K562 (cell line): ENCODE measurements around the gene SART1. TPM values are rescaled to one million over a fixed set of nuclear protein-coding genes. Genes with fewer than 3 reads are reported as not detected.

Source experiments
- CBFB ChIP-seq: sonication (generic); formaldehyde crosslinking; IDR thresholded peaks from 2 replicates; pipeline ENCODE4 v1.4.0; 2020; ENCODE audit warnings: mild to moderate bottlenecking, missing genetic modification reagents
- CHD2 ChIP-seq: IDR thresholded peaks from 2 replicates; pipeline ENCODE4 v1.6.1; 2011; ENCODE audit warnings: low read depth, low read length
- EWSR1 ChIP-seq: fragments of 450-650 bp; IDR thresholded peaks from 2 replicates; pipeline ENCODE4 v1.6.1; 2018; ENCODE audit warnings: borderline replicate concordance, mild to moderate bottlenecking, low read depth, moderate library complexity; ENCODE audit not compliant: partially characterized antibody
- HMGN3 ChIP-seq: IDR thresholded peaks from 2 replicates; pipeline ENCODE4 v1.6.1; 2011; ENCODE audit warnings: borderline replicate concordance, low read depth, mild to moderate bottlenecking, mixed read lengths, low read length; ENCODE audit not compliant: insufficient read length; ENCODE audit errors: extremely low read depth
- HNRNPL ChIP-seq: fragments of 200-400 bp; formaldehyde crosslinking; IDR thresholded peaks from 2 replicates; pipeline ENCODE4 v1.6.1; 2017; ENCODE audit warnings: low read depth, mild to moderate bottlenecking, low read length
- KDM2B ChIP-seq: fragments of 250-450 bp; sonication (Bioruptor Pico); IDR thresholded peaks from 2 replicates; pipeline ENCODE4 v1.8.0; 2021; ENCODE audit warnings: mild to moderate bottlenecking, moderate library complexity
- MBD2 ChIP-seq: sonication (generic); IDR thresholded peaks from 2 replicates; pipeline ENCODE4 v1.6.1; 2016; ENCODE audit warnings: low read depth, borderline replicate concordance
- NUFIP1 ChIP-seq: fragments of 450-650 bp; IDR thresholded peaks from 2 replicates; pipeline ENCODE4 v1.6.1; 2018; ENCODE audit not compliant: partially characterized antibody
- PTTG1 ChIP-seq: fragments of 450-650 bp; IDR thresholded peaks from 2 replicates; pipeline ENCODE4 v1.6.1; 2016; ENCODE audit warnings: low read depth, mild to moderate bottlenecking, missing genetic modification characterization, missing compliant biosample characterization
- SIN3A ChIP-seq, 2 experiments: fragments of 150-350 bp in 1 of 2; IDR thresholded peaks; 2 replicates each; pipeline ENCODE4 v1.6.1; 2011 to 2016; ENCODE audit warnings: borderline replicate concordance in 2 of 2, low read depth in 2 of 2, low read length in 2 of 2, mild to moderate bottlenecking in 2 of 2, moderate library complexity in 2 of 2; ENCODE audit not compliant: control insufficient read depth in 1 of 2
- SRSF9 ChIP-seq: fragments of 200-400 bp; formaldehyde crosslinking; IDR thresholded peaks from 2 replicates; pipeline ENCODE4 v1.6.1; 2017; ENCODE audit warnings: low read depth, low read length, borderline replicate concordance
- ZFP36 ChIP-seq: fragments of 150-350 bp; IDR thresholded peaks from 2 replicates; pipeline ENCODE4 v1.6.1; 2018; ENCODE audit warnings: low read length, low read depth; ENCODE audit not compliant: partially characterized antibody
- ZNF57 ChIP-seq: fragments of 450-650 bp; formaldehyde crosslinking; IDR thresholded peaks from 2 replicates; pipeline ENCODE4 v1.4.0; 2020; ENCODE audit warnings: mild to moderate bottlenecking, moderate library complexity
- ZNF766 ChIP-seq: fragments of 200-800 bp; sonication (Bioruptor generic); conservative IDR thresholded peaks from 2 replicates; pipeline ENCODE4 v1.6.1; 2016; ENCODE audit warnings: missing genetic modification characterization, missing compliant biosample characterization
- ZNF780A ChIP-seq: fragments of 250-450 bp; sonication (Bioruptor Pico); IDR thresholded peaks from 2 replicates; pipeline ENCODE4 v1.5.0; 2021; ENCODE audit warnings: mild to moderate bottlenecking
- ZNF830 ChIP-seq: fragments of 250-450 bp; sonication (Bioruptor Pico); IDR thresholded peaks from 2 replicates; pipeline ENCODE4 v1.5.0; 2021; ENCODE audit warnings: mild to moderate bottlenecking
- polyA plus RNA-seq, 8 experiments: library from polyadenylated mRNA; depleted of rRNA in 4 of 8; stranded (reverse) in 5 of 8; unstranded in 3 of 8; fragments of >200 nt; fragmentation: Nextera tagmentation in 2 of 8; fragmentation: Illumina TruSeq in 1 of 8; extraction: Ambion mirVana in 2 of 8; extraction: Trizol in 1 of 8; gene quantifications; 2 replicates each; pipeline versions ENCODE4 v1.2.1 to v1.2.3, GENCODE V29; 2011 to 2014; ENCODE audit warnings: inconsistent platforms in 1 of 8, missing spikeins in 1 of 8
- total RNA-seq, 7 experiments: library from RNA; depleted of rRNA in 6 of 7; stranded (reverse); fragments of >200 nt in 6 of 7; fragmentation: Illumina TruSeq in 2 of 7; extraction: Trizol in 2 of 7; gene quantifications; 2 replicates each; pipeline versions ENCODE4 v1.2.1 to v1.2.3, GENCODE V29; 2011 to 2021; ENCODE audit warnings: low replicate concordance in 1 of 7
- TF ChIP-seq, protein P1 (sequence below), 2 experiments: fragments of 450-650 bp in 1 of 2; IDR thresholded peaks; 2 replicates each; pipeline ENCODE4 v1.6.1; 2011 to 2017; ENCODE audit warnings: low read depth in 2 of 2, antibody characterized with exemption in 1 of 2, borderline replicate concordance in 1 of 2, low read length in 1 of 2, mild to moderate bottlenecking in 1 of 2, mixed read lengths in 1 of 2; ENCODE audit not compliant: control insufficient read depth in 1 of 2
- TF ChIP-seq, protein P2 (sequence below): fragments of 450-650 bp; conservative IDR thresholded peaks from 2 replicates; pipeline ENCODE4 v1.6.1; 2016; ENCODE audit warnings: missing genetic modification characterization, low read depth, mild to moderate bottlenecking, missing compliant biosample characterization, moderate library complexity
- TF ChIP-seq, protein P3 (sequence below): fragments of 450-650 bp; IDR thresholded peaks from 2 replicates; pipeline ENCODE4 v1.6.1; 2016; ENCODE audit warnings: borderline replicate concordance
- TF ChIP-seq, protein P4 (sequence below): fragments of 450-650 bp; IDR thresholded peaks from 2 replicates; pipeline ENCODE4 v1.6.1; 2016

The SART1 gene
- total and polyA plus RNA-seq, 9 of the 15 experiments (the other 6 are each of a cell fraction or from before 2014, with no cell fraction given) = 4.8 to 84.1 (median 31.7) TPM

DNA sequence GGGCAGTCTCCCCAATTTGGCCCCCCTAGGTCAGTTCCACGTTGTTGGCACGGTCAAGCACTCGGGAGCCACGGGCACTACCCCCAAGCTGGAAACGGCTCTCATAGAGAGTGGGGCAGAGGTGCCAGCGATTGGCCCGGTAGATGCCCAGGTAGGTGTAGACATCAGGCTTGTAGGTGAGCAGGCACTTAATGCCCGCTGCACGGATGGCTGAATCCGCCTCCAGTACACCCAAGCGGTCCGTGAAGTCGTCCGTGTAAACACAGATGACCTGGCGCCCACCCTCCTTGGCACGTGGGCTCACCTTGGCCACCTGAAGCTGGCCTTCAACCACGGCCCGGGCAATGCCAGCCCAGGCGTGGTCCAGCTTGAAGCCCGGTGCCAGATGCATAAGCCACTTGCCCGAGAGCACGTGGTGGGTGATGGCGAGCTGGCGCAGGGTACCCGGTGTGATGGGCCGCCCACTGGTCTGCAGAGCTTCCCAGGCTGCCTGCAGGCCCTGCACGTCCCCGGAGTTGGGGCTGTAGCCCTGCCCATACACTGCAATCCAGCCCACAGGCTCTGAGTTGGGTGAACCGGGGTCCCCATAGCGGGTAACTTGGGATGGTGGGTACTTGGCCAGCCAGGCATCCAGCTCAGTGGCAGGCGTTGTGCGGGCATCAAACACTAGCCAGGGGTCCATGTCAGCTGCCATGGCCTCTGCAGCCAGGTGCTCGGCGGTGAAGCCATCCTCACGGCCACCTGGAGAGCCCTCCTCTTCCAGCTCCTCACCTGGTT, 43.9 kb upstream of the SART1 start (continued):
- TF ChIP-seq, protein P1, sequence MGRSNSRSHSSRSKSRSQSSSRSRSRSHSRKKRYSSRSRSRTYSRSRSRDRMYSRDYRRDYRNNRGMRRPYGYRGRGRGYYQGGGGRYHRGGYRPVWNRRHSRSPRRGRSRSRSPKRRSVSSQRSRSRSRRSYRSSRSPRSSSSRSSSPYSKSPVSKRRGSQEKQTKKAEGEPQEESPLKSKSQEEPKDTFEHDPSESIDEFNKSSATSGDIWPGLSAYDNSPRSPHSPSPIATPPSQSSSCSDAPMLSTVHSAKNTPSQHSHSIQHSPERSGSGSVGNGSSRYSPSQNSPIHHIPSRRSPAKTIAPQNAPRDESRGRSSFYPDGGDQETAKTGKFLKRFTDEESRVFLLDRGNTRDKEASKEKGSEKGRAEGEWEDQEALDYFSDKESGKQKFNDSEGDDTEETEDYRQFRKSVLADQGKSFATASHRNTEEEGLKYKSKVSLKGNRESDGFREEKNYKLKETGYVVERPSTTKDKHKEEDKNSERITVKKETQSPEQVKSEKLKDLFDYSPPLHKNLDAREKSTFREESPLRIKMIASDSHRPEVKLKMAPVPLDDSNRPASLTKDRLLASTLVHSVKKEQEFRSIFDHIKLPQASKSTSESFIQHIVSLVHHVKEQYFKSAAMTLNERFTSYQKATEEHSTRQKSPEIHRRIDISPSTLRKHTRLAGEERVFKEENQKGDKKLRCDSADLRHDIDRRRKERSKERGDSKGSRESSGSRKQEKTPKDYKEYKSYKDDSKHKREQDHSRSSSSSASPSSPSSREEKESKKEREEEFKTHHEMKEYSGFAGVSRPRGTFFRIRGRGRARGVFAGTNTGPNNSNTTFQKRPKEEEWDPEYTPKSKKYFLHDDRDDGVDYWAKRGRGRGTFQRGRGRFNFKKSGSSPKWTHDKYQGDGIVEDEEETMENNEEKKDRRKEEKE (IDR thresholded peaks at IDR 0.05; ENCODE audit: borderline replicate concordance in 1 of 2, control insufficient read depth in 1 of 2, low read depth in 2 of 2, low read length in 1 of 2) = no peak
- TF ChIP-seq, protein P2, sequence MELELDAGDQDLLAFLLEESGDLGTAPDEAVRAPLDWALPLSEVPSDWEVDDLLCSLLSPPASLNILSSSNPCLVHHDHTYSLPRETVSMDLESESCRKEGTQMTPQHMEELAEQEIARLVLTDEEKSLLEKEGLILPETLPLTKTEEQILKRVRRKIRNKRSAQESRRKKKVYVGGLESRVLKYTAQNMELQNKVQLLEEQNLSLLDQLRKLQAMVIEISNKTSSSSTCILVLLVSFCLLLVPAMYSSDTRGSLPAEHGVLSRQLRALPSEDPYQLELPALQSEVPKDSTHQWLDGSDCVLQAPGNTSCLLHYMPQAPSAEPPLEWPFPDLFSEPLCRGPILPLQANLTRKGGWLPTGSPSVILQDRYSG (tag) = no peak
- TF ChIP-seq ZNF780A (CRISPR knock-in tag) (no peak), CHD2 (no peak), CBFB (CRISPR knock-in tag) (0 out of 2 replicates have a peak, but pooled peaks have one; percentile 40), ZNF57 (CRISPR knock-in tag) (no peak), ZNF830 (CRISPR knock-in tag) (no peak), SRSF9 (no peak), HMGN3 (no peak), ZNF766 (CRISPR knock-in tag) (no peak), MBD2 (no peak), PTTG1 (no peak), NUFIP1 (no peak), EWSR1 (no peak), SIN3A (IDR thresholded peaks at IDR 0.05; ENCODE audit: borderline replicate concordance in 2 of 2, control insufficient read depth in 1 of 2, low read depth in 2 of 2, low read length in 2 of 2) (no peak), ZFP36 (no peak), HNRNPL (peak; percentile 89; the same call in 1 of the 2 replicates), KDM2B (CRISPR knock-in tag) (no peak)
- TF ChIP-seq, protein P3, sequence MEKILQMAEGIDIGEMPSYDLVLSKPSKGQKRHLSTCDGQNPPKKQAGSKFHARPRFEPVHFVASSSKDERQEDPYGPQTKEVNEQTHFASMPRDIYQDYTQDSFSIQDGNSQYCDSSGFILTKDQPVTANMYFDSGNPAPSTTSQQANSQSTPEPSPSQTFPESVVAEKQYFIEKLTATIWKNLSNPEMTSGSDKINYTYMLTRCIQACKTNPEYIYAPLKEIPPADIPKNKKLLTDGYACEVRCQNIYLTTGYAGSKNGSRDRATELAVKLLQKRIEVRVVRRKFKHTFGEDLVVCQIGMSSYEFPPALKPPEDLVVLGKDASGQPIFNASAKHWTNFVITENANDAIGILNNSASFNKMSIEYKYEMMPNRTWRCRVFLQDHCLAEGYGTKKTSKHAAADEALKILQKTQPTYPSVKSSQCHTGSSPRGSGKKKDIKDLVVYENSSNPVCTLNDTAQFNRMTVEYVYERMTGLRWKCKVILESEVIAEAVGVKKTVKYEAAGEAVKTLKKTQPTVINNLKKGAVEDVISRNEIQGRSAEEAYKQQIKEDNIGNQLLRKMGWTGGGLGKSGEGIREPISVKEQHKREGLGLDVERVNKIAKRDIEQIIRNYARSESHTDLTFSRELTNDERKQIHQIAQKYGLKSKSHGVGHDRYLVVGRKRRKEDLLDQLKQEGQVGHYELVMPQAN = no peak
- TF ChIP-seq, protein P4, sequence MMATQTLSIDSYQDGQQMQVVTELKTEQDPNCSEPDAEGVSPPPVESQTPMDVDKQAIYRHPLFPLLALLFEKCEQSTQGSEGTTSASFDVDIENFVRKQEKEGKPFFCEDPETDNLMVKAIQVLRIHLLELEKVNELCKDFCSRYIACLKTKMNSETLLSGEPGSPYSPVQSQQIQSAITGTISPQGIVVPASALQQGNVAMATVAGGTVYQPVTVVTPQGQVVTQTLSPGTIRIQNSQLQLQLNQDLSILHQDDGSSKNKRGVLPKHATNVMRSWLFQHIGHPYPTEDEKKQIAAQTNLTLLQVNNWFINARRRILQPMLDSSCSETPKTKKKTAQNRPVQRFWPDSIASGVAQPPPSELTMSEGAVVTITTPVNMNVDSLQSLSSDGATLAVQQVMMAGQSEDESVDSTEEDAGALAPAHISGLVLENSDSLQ = no peak
